H1 (cell line): ENCODE data around the gene KIAA1671.

ENCODE experiments used
- BRCA1 ChIP-seq: IDR thresholded peaks from 2 replicates; pipeline ENCODE4 v1.6.1; 2012; ENCODE audit warnings: low read depth, low read length, improper control_type of control experiment
- CEBPB ChIP-seq: IDR thresholded peaks from 2 replicates; pipeline ENCODE4 v1.6.1; 2012; ENCODE audit warnings: low read depth, low read length
- FOSL1 ChIP-seq: IDR thresholded peaks from 2 replicates; pipeline ENCODE4 v1.6.1; 2011; ENCODE audit warnings: mild to moderate bottlenecking, low read depth, low read length, moderate library complexity; ENCODE audit not compliant: insufficient read depth
- GTF2F1 ChIP-seq: IDR thresholded peaks from 2 replicates; pipeline ENCODE4 v1.6.1; 2012; ENCODE audit warnings: low read depth, low read length, improper control_type of control experiment, borderline replicate concordance
- POLR2A ChIP-seq, 2 experiments: IDR thresholded peaks; 1 replicate in 1 of 2; 2 replicates in 1 of 2; pipeline ENCODE4 v1.6.1; 2011; ENCODE audit warnings: low read depth in 2 of 2, low read length in 2 of 2, mild to moderate bottlenecking in 2 of 2; ENCODE audit errors: control extremely low read depth in 1 of 2
- POLR2AphosphoS5 ChIP-seq: IDR thresholded peaks from 2 replicates; pipeline ENCODE4 v1.6.1; 2011; ENCODE audit warnings: low read depth, low read length
- TF ChIP-seq, protein P1 (sequence below), 3 experiments: IDR thresholded peaks; 1 replicate in 2 of 3; 2 replicates in 1 of 3; pipeline versions ENCODE4 v1.5.1 to v1.6.1; 2011; ENCODE audit warnings: low read length in 3 of 3, mild to moderate bottlenecking in 3 of 3, inconsistent platforms in 2 of 3, low read depth in 1 of 3, moderate library complexity in 1 of 3; ENCODE audit not compliant: insufficient read depth in 1 of 3; ENCODE audit errors: control extremely low read depth in 1 of 3

DNA sequence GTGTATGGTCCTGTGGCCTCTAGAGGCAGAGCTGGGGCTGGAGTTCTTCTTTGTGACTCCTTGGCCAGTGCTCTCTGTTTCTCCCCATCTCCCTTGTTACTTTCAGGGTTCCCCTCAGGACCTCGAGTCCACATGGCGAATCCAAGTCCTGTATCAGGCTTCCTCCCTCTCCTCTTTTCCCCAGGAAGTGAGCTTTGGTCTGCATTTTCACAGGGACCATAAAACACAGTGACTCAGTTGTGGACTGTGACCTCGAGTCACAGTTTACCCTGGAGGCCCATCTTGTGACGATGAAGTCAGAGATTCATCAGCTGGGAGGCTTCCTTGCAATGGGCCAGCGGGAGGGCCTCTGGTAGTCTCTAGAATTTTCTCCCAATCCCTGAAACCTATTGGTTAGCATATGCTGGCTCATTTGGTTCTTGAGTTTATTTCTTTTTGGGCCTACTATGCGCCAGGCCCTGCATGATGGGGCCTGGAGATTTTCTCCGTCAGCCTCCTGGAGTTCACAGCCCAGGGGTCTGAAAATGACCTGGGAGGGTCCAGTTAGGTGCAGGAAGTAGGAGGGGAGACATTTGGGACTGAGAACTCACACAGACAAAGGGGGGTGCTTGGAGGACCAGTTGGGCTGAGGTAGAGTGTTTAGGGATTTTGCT is 100.8 kb downstream of the KIAA1671 start:
- TF ChIP-seq POLR2A (IDR thresholded peaks at IDR 0.05; ENCODE audit: control extremely low read depth in 1 of 2, low read depth in 2 of 2, low read length in 2 of 2) (no peak), FOSL1 (no peak), GTF2F1 (no peak), POLR2AphosphoS5 (no peak), BRCA1 (no peak), CEBPB (no peak)
- TF ChIP-seq, protein P1, sequence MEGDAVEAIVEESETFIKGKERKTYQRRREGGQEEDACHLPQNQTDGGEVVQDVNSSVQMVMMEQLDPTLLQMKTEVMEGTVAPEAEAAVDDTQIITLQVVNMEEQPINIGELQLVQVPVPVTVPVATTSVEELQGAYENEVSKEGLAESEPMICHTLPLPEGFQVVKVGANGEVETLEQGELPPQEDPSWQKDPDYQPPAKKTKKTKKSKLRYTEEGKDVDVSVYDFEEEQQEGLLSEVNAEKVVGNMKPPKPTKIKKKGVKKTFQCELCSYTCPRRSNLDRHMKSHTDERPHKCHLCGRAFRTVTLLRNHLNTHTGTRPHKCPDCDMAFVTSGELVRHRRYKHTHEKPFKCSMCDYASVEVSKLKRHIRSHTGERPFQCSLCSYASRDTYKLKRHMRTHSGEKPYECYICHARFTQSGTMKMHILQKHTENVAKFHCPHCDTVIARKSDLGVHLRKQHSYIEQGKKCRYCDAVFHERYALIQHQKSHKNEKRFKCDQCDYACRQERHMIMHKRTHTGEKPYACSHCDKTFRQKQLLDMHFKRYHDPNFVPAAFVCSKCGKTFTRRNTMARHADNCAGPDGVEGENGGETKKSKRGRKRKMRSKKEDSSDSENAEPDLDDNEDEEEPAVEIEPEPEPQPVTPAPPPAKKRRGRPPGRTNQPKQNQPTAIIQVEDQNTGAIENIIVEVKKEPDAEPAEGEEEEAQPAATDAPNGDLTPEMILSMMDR (IDR thresholded peaks at IDR 0.05; ENCODE audit: control extremely low read depth in 1 of 3, insufficient read depth in 1 of 3, low read depth in 1 of 3, low read length in 3 of 3) = no peak
